GM21390 (cell line): Measurements from ENCODE around the gene CPA2.

Experiments used
- ATAC-seq: cut with Tn5 transposase; IDR thresholded peaks from one replicate; pipeline ENCODE4 v1.9.1; 2021; ENCODE audit not compliant: unreplicated experiment

Gene CPA2

DNA sequence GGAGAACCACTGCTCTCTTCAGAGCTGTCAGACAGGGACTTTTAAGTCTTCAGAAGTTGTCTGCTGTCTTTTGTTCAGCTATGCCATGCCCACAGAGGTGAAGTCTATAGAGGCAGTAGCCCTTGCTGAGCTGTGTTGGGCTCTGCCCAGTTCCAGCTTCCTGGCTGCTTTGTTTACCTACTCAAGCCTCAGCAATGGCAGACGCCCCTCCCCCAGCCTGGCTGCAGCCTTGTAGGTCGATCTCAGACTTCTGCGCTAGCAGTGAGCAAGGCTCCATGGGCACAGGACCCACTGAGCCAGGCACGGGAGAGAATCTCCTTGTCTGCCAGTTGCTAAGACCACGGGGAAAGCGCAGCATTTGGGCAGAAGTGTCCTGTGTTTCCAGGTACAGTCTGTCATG is 12.1 kb upstream of the CPA2 start:
- no peak for ATAC-seq

DNA sequence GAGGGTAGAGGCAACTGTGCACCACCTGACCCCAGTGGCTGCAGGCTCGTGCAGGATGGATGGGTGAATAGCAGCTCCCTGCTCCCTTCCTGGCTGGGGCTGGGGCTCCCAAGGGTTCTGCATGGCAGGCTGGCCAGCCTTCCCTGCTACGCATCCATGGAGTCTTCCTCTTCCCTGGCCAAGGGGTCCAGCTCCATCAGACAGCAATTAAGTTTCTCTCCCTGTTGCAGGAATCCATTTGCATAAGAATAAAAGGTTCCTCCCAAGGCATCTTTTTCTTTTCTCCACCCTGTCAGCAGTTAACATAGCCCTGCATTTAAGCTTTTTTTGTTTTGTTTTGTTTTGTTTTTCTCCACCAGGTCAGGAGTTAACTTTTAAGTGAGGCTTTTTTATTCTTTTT is 10.0 kb upstream of the CPA2 start:
- ATAC-seq, result no peak

DNA sequence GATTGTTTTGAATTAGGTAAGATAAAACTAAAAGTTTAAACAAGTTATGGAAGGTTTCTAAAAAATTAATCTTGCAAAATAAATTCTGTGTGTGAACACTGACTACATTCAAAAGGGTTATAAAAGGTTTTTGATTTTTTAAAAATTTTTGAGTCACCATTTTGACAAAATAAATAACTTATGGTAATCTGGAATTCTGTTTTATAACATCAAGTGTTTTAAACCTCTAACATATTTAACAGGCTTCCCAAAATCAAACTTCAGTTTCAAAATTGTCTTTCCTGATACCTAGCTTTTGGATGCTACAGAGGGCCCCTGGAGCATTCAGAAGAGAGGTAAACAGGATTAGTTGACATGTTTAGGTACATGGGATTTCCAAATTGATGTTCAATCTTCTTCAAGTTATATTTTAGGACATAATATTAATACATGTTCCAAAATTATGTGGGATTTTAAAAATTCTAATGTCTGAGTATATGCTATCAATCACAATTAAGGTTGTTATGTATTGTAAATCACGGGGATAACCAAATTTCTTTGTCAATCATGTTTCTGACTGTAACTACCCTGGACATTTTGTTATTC is 8.1 kb upstream of the CPA2 start:
- no peak for ATAC-seq

DNA sequence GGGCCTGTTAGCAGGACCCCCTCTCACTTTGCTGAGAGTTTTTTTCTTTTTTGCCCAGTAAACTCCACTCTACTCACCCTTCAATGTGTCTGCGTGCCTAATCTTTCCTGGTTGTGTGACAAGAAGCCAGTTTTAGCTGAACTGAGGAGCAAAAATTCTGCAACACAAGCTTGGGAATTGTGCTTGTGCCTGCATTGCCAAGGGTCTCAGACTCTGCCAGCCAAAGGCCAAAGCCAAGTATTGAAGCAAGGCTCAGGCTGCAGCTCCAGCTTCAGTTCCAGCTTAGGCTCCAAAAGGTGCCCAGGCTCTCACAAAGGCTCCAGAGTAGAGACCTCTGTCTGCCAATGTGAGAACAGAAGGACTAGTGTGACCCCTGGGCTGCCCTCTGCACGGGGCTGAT is 4.2 kb upstream of the CPA2 start:
- ATAC-seq, result no peak

DNA sequence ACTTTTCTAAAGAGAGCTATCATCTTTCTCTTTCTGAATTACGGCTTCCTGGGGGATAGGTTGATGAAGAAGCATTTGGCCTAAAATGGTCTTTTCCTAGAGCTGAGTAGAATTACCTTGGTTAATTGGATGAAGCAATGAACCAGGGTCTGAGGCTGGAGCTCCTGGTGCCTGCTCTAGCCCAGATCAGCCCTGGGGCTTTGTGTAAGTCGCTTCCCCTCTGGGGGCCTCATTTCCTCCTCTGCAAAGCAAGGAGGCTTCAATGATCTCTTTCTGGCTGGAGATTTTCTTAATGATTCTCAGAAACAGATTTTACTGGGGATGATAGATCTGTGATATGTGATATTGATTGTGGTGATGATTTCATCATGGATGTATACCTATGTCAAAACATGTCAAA is 3.5 kb upstream of the CPA2 start:
- no peak for ATAC-seq

DNA sequence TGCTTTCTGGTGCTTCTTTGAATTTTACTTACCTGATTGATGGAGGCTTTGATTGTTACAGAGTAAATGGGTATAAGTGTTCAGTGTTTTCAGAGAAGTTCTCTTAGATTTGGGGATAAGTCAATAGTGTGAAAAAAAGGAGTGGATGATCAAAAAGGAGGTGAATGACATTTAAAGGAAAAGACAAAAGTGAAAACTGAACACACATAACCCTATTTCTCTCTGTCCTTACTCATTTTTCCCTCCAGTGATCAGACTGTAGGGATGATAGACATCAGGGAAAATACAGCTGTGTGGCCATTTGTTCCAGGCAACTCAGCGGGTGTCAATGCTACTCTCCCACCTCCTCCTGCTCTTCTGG is 278 bp downstream of the CPA2 start:
- ATAC-seq, result no peak

DNA sequence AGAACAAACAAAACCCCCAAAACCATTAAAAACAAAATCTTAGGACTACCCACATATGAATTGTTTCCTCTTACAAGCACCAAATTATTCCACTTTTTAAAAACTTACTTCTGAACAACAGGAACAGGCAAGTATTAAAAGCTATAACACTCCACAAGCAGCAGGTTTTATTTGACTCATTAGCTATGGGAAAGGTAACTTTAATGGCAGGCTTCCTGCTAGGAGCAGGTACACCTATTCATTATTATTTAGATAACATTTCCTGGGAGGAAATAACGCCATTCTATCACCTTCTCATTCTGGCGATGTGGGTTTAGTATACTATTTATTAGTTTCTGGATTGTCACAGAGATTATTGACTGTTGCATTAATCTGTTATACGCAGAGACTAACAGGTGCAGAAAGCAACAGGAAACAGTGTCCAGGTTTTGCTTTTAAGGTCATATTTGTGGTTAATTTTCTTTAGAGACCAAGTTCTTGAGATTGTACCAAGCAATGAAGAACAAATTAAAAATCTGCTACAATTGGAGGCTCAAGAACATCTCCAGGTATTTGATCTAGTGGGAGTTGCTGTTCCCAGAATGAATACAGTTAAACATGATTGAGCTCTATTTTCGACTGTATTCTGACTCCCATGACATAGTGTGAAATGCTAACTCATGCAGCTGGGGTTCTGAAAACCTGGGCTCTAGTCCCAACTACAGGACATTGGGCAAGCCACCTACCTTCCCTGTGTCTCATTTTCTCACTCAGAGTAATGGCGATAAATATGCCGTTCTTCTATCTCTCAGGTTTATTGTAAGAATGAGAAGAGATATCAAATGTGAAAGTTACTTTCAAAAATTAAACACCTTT is 2.0 kb downstream of the CPA2 start:
- ATAC-seq, result no peak

DNA sequence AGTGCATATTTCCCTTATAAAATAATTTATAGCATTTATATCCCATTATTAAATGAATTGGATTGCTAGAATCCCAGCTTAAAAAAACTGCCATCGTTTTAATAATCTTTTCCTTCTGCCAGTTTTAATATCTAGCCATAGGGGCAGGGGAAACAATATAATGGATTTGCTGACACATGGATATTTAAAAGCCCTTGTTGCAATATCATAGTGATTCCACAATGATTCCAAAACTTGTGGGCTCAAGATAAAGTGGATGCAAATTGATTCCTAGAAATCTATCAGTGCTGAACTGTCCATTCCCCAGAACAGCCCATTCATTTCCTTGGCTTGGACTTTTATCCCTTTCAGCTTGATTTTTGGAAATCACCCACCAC is 2.6 kb downstream of the CPA2 start:
- no peak for ATAC-seq

DNA sequence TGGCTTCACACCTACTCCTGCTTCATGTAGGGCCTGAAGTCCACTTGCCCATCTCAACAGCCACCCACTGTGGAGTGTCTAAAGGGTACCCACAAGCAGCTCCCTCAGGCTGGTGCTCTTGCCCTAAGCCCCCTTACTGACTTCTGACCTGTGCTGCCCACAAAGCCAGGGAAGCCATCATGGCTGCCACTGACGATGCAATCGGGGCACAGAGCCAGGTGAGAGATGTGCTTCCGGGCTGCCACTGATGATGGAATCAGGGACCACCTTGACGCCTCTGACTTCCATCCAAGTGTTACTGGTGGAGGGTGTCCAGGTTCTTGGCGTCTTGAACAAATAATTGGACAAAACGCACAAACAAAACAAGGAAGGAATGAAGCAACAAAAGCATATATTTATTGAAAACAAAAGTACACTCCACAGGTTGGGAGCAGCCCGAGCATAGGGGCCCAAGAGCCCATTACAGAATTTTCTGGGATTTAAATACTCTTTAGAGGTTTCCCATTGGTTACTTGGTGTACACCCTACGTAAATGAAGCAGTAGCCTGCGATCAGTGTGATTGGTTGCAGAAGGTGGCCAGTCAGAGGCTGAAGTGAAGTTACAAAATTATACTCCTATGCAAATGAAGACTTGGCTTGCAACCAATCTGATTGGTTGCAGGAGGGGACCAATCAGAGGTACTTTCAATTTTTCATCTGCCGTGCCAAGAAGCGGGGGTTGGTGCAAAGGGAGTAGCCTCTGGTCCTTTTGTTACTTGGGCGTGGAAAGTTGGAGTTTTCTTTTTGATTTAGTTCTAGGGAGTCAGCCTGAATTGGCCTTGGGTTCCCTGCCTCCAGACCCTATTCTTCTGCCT is 4.5 kb downstream of the CPA2 start:
- no peak for ATAC-seq

DNA sequence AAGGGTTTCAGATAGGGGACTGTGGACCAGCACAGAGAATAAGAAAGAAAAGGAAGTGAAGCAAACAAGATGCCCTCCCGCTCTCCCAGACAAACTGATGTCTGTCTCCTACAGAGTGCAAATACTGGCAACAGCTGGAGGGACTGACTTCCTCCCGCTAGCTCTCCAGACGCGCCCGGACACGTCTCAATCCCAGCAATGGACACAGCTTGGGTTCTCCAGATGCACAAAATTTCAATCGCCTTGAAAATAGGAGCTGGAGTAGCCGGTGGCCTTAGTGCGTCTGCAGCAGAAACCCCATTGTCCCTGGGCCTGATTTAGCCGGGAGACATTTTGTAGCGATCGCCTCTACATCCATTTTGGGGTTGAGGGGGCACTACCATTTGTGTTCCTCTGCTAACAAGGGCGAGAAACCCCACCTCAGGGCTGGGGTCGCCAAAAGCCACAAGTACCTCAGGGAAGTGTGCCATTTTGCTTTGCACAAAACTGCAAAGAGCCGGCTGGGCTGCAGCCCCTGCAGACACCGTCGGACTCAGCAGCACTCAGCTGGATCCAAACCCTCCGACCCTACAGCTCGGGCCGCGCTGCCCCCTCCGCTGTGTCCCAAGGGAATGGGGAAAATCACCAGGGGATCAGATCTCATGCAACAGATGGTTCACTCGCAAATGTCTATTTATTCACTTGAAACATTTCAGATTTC is 5.9 kb downstream of the CPA2 start:
- ATAC-seq, result no peak

DNA sequence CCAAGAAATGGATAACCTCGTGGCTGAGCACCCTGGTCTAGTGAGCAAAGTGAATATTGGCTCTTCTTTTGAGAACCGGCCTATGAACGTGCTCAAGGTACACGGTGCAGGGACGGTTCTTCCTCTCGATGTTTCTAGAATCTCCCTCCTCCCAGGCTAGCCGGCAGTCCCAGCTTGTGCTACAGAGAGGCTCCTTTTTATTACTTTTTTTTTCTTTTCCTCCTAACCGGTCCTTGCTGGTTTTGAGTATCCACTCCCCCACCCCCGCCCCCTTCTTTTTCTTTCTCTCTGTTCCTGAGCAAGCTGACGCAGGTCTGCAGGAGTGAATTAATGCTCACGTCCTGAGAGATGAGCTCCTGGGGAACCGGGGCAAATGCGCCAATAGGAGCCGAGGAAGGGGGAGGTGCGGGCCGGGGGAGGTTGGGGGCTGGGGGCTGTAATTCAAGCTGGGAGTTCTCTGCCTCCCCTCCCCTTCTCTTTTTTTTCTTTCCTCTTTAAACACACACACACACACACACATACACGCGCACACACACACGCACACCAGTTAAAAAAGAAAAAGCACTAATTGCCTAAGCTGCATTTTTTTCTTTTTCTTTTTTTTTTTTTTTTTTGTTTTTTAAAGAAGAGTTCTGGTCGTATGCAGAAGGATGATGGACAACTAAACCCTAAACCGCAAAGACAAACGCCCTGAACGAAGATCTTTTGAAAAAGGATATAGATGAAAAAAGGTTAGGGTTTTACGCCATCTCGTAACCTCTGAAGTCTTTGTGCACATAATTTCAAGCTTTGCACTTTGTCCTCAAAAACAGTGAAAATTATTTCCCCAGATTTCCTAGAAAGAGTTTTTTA is 6.6 kb downstream of the CPA2 start:
- no peak for ATAC-seq

DNA sequence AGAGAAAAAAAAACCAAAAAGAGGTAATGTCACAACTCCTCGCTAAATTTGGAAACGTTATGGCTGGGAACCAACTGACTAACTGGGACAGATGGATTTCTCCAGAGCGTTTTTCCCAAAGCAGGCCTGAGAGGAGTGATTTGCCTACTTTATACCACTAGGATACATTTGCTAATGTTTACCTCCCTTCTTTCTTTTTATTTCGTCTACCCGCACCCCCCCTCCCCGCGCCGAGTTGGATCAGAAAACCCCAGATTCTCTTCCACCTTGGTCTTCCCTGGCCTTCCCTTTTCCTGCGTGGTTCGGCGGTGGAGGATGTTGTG is 7.2 kb downstream of the CPA2 start:
- no peak for ATAC-seq

DNA sequence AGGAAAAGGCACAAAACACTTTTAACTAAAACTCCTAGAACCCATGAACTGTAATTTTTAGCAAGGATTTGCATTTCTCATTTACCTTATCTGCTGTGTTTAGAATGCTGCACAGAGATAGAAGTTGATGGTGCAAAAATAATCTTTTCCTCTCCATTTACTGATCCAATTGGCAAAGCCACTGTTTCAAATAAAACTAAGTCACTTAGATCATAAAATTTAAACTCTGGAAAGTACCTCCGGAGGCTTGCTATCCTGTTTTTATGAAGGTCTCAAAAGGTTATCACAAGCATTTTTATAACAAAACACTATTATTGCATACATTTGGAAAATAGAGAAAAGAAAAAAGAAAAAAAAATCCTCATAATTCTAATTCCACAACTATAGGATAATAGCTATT is 7.6 kb downstream of the CPA2 start:
- no peak for ATAC-seq

DNA sequence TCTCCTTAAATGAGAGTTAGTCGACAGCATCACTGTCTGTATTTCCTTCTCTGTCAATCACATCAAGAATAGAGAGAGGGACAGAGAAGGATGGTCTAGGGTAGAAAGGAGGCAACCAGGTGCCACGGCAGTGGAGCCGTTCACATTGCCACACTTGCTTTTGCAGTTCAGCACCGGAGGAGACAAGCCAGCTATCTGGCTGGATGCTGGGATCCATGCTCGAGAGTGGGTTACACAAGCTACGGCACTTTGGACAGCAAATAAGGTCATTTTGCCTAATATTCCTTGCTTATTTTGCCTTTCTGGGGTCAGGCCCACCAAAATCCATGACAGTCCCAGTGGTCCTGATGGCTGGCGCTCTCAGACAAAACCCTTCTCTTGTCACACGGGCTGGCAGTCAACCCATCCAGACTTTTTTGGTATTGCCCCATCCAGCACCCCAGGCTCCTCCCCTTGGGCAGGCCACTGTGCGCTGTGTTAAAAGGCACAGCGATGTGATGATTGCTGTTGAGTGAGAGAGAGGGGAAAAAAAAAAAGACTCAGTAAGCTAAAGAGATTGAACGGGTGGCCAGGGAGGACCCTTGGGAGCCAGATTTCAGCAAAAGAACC is 8.4 kb downstream of the CPA2 start:
- ATAC-seq, result no peak

DNA sequence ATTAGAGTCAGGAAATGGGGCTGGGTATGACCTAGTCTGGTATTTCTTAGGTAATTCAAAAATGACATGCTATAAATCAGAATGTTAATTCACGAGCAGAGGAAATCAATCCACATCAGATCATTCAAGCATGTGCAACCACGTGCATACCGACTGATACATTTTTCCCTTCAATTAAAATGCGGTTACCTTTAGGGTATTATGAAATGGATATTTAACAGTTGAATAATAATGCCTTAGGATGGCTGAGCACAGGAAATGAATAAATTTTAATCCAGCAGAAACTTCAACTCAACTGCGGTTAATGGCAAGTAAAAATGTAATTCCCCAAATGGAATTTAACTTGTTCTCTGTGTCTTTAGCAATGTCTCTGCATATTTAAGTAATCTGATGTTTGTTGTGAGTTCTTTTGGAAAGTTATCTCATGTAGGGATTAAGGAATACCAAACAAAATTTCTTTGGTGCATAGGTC is 9.2 kb downstream of the CPA2 start:
- ATAC-seq, result no peak

DNA sequence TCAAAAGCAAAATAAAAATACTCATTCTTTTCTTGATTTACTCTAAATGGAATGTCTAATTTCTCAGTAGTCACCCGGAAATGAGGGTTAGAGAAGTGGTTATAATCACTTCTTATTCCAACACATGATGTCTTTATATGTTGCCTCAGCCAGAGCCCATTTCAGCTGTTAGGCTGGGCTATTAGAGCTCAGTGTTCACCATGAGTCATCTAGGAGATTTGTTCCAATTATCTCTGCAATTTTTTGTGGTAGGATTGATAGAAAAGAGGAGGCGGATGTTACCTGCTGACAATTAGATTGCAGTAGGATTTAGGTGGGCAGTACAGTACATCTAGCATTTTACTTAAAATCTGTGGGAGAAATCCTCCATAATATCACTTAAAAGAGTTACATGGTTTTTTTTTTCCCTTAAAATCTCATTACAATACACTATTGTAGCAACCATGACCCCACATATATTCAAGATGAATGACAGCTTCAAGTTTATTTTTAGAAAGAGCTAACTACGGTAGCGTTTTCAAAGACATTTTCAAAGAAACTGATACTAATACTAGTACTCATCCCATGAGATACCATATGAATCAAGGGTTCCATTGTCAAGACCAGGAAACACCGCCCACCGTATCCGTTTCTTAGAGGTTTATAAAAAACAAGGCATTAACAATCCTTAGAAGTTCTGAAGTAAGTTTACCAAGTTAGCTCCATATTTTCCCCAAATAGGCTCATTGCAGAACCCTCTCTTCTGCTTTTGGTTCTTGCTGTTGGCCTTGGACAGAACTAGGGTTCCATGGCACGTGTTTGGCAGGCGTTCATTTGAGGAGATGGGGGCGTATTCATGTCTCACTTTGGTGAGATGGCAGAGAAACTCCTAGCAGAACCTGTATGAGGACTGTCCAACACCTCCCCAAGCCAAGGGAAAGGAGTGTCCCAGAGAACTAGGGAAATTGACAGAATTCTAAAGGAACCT is 10.4 kb downstream of the CPA2 start:
- no peak for ATAC-seq

DNA sequence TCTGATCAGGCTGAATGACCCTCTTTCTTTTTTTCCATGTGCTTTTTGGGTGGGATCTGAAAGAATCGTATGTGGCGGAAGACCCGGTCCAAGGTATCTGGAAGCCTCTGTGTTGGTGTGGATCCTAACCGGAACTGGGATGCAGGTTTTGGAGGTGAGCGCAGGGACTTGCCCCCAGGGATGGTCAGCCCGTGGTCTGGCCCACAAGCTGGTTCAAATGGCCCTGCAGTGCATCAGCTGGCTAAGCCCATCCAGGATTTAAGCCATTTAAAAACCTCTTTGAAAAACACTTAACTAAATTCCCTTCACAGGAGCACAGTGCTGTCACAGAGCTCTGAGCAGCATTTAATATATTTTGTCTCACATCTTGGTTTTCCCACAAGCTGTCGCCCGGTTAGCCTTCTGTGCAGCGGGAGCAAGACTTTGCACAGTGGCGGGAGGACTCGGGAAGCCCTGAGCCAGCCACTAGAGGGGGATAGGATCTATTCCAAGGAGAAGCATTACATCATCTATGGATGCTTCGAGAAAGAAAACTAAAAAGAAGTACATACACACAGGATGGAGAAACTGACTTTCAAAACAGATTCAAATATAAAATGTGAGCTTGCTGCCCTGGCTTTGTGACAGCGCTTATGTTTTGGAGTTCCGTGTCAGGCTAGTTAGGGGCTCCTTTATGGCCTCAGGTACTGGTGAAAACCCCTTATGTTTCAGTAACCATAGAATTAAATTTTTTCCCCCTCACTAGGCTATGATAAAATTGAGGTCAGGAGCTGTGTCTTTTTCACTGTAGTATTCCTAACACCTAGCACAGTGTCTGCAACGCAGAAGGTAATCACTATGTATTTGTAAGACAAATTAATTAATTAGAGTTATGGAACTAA is 11.3 kb downstream of the CPA2 start:
- no peak for ATAC-seq

DNA sequence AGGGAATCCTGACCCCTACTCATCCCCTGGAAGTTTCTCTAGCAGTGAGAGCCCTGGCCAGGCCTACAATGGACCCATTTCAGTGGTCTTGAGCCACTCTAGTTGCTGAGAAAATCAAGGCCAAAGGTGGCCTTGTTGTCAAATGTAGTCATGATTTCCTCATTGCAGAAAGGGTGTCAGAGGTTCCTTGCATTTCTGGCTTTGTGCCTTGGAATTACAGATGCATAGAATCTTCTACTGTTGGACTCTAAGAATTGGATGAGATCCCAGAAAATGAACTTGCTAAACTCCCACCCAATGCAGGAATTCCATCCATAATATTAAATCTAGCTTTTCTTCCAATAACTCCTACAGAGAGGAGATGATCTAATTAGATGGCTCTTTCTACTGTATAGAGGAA is 12.2 kb downstream of the CPA2 start:
- no peak for ATAC-seq
